NCI-H2196 treated with DMSO at 0.1 percent for 48 hours (cell line): ENCODE measurements around the gene SDK1.
"Not testable (repeated sequence)": the region's sequence is repeated elsewhere in the genome, so short reads cannot be mapped to it uniquely, and the experiment has no call there.

Experiments used
- DNase-seq: peaks from one replicate; lab custom pipeline; 2025; ENCODE audit not compliant: unreplicated experiment; lab: John Stamatoyannopoulos, UW

The SDK1 gene

DNA sequence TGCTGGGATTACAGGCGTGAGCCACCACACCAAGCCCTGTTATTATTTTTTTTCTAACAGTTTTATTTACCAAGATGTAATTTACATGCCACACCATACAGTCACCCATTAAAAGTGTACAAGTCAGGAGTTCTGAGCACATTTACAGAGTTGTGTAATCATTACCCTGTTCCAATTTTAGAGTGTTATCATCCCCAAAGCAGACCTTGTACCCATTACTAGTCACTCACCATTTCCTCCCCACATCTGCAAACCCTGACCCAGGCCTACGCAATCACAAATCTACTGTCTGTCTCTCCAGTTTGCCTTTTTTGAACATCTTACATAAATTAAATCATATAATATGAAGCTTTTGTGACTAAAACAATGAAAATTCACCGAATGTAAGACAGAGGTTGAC, 978.2 kb downstream of the SDK1 start:
- DNase-seq, result no peak

DNA sequence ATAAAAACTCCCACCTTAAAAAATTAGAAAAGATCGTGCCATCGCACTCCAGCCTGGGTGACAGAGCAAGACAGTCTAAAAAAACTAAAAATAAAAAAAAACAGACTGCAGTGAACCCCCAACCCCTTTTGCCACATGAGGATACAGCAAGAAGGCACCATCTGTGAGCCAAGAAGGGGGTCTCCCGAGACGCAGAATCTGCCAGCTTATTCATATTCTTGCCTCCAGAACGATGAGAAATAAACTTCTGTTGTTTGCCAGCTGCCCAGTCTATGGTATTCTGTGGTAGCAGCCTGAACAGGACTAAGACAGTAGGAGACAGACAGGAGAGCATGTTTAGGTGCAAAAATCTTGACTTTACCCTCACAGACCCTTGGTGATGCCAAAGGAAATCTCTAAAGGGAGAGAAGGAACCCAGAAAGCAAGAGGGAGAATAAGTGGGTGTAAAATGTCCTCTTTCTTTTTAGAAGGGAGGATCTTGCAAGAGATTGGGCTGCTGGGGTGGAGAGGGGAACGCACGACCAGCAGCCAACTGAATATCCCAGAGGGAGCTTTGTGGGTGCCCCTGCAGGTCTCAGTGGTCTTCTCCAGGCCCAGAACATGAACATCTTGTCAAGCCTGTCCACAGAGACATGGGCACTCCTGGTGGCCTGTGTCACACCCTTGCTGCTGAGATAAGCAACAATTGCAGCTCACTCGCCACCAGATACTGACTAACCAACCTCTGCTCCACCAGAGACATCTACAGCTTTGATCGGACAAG, 980.4 kb downstream of the SDK1 start:
- no peak for DNase-seq

DNA sequence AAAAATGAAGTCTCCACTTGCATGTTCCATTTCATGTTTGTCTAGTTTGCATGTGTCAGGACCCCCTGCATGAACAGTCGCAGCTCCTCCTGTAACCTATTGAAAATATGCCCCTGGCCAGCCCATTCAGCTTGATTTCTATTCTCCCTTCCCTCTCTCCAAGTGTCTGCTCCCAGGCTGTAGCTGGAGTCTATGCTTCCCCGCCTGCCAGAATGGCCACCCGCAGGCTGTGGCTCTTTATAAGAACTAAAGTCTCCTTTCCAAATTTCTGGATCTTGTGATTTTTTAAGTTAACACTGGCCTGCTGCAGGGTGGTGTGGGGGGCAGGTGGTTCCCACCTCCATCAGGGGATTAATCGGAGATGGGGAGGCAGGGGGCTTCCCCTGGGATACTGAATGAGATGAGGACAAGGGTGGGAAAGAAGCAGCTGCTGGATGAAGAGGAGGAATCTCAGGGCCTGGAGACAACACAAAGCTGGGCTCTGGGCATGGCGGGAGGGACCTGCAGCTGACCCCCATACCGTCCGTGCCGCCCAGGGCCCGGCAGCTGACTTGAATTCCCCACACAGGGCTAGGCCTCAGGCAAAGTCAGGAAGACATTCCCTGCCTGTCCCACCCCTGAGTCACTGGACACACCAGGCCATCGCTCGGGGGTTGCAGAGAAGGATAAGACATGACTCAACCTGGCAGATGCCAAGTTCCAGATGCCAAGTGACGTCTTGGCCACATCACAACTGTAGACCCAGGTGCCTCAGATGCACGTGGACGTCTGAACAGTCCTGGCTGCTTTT, 981.6 kb downstream of the SDK1 start:
- no peak for DNase-seq

DNA sequence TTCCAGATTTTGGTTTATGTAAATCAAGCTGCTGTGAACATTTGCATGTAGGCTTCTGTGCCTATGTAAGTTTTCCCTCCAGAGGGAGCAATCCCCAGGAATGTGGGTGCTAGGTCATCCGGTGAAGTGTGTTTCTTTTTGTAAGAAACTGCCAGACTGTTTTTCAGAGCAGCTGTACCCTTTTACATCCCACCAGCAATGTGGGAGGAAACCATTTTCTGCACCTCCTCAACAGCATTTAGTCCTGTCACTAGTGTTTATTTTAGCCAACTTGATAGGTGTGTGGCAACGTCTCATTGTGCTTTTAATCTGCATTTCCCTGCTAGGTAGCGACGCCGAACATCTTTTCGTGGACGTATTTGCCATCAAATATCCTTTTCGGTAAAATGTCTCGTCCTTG, 985.3 kb downstream of the SDK1 start:
- no peak for DNase-seq

DNA sequence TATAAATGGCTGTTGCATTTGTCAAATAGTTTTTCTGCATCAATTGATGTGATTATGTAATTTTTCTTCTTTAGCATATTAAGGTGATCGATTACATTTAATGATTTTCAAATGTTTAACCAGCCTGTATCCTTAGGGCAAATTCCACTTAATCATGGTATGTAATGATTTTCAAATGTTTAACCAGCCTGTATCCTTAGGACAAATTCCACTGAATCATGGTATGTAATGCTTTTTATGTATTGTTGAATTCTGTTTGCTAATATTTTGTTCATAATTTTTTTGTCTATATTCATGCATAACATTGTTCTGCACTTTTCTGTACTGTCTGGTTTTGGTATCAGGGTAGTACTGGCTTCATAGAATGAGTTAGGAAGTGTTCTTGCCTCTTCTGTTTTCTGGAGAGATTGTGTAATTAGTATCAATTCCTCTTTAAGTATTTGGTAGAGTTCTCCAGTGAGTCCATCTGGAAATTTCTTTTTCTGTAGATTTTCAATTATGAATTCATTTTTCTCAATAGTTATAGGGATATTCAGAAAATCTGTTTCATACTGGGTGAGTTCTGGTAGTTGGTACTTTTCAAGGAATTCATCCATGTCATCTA, 987.8 kb downstream of the SDK1 start:
- no peak for DNase-seq

DNA sequence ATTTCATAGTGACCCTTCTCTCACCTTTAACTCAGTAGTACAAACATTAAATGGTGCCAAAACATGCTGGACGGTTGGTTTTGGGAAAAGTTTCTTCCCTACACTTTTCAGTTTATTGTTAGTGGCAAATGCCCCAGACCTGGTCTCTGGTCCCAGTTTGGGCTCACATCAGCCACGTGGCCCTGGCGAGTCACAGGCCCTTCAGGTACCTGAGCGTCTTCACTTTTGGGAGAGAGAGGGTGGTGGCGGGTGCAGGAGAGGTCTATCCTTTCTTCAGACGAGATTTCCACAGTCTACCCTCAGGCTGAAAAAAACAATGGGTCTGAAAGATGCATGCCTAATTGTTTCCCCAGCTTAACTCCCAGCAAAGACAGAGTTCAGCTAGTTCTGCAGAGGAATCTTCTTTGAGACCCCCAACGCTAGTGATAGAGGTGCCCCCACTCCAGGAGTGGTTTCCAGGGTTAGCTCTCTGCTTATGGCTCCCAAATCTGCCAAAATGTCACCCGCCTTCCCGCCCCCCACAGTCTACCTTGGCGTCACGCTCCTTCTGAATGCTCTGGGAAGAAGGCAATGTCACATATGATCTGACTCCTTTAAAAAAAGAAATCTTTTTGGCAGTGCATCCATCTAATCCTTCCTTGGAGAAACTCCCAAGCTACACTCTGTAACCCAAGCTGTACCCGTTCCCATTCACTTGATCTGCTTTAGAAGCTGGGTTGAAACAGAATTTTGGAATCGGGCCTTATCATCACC, 996.3 kb downstream of the SDK1 start:
- DNase-seq, result no peak

DNA sequence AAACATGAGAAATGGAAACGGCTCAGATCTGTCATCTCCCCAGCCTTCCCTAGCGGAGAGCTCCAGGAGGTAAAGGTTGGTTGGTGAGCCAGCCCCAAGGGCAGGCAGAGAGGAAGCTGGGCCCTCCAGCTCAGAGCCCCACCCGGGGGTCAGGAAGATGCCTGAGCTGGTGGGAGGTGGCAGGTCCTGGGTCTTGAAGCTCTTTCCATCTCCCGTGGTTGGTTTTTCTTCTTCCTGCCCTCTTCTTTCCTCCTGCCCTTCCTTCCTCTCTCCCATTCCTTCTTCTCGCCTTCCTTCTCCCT, 996.8 kb downstream of the SDK1 start:
- no peak for DNase-seq

DNA sequence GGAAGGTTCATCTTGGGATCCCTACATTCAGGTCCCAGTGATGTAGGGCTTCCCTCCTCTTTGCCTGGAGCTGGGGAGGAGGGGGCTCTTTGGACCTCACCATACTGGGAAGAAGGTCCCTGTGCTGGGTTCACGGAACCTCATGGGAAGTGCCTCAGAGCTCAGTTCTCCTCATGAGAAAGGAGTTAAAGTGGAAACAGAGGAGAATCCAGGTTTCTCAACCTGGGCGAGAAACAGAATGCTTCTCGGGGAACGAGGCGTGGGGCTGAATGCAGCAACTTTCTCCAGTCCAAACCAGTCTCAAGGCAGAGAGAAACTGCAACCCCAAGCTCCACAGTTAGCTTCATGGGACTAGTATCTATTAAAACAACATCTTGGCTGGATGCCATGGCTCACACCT, 998.4 kb downstream of the SDK1 start:
- no peak for DNase-seq

DNA sequence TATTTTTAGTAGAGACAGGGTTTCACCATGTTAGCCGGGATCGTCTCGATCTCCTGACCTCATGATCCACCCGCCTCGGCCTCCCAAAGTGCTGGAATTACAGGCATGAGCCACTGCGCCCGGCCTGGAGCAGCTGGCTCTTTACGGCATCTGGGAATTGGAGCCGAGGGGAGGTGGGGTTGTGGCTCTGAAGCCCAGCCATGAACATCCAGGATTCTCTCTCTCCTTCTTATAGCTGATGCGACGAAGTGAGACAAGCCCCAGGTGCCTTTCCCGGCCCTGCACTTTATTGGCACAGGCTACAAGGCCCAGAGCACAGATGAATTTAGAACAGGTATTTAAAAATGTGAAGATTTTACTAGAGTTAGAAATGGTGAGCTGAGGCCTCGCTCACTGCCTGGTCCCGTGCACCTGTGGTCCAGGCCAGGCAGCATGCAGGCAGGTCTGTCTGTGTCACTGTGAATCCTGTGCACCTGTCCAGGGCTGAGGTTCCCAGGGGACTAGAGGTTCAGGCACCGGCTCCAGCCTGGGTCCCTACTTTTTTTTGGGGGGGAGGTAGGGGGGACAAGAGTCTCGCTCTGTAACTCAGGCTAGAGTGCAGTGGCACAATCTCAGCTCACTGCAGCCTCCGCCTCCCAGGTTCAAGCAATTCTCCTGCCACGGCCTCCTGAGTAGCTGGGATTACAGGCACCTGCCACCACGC, 1001.3 kb downstream of the SDK1 start:
- DNase-seq, result no peak

DNA sequence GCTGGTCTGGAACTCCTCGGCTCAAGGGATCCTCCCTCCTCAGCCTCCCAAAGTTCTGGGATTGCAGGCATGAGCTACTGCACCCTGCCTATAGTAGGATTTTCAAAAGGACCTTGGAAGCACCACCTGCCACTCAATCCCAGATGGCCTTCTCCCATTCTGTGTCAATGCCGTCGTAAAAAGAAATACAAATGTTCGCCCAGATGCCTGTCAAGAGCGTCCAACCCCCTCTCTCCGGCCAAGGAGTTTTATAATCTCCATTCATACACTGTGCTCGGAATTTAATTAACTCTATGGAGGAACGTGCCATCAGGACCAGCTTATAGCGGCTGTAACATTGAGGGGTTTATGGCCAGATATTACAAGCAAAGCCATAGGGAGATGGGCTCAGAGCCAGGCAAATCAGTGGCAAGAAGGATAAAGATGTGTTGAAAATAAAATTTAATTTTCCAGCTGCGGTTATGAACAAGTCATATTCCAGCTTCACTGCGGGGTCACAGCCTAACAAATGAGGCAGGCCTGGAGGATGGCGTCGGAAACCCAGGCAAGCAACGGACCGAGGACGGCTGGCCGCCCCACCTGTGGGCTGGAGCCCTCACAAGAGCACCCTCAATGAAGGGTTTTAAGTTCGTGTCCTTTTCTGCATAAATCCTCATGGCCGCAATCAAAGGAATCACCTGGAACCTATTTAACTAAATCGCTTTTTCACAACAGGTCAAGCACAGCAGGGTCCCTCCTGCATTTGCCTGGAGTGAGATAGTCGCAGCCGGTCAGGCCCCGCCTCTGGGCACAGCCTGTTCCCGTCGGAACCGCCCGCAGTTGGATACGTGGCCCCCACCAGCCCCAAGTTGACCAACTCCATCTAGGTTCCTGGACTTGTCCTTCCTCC, 1006.5 kb downstream of the SDK1 start:
- no peak for DNase-seq

DNA sequence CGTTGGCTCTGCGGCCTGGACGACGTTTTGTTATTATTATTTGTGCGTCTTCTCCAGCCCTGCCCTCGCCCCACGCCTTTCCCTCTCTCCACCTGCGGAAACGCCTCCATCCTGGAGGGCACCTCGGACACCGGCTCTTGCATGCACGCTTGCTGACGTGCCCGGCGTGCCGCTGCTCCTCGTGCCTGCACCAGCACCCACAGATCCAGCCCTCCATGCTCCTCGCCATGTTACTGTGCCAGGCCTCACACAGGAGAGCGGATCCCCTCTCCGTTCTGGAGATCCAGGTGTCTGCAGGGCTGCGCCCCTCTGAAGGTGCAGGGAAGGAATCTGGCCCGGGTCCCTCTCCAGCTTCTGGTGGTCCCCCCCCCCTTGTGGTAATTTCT, 1007.1 kb downstream of the SDK1 start:
- DNase-seq, result no peak

DNA sequence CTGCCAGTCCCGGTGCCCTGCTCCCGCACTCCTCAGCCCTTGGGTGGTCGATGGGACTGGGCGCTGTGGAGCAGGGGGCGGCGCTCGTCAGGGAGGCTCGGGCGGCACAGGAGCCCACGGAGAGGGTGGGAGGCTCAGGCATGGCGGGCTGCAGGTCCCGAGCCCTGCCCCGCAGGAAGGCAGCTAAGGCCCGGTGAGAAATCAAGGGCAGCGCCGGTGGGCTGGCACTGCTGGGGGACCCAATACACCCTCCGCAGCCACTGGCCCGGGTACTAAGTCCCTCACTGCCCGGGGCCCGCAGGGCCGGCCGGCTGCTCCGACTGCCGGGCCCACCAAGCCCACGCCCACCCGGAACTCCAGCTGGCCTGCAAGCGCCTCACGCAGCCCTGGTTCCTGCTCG, 1012.9 kb downstream of the SDK1 start:
- DNase-seq, result not testable (repeated sequence)

DNA sequence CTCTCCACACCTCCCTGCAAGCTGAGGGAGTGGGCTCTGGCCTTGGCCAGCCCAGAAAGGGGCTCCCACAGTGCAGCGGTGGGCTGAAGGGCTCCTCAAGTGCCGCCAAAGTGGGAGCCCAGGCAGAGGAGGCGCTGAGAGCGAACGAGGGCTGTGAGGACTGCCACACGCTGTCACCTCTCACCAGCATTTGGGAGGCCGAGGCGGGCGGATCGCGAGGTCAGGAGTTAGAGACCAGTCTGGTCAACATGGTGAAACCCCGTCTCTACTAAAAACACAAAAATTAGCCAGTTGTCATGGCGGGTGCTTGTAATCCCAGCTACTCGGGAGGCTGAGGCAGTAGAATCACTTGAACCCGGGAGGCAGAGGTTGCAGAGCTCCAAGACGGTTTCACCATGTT, 1013.3 kb downstream of the SDK1 start:
- not testable (repeated sequence) for DNase-seq
